ENCODE data around the gene GYG2. TPM values are rescaled to one million over a fixed set of nuclear protein-coding genes. Genes with fewer than 3 reads are reported as not detected.
A peak's percentile ranks its signal among the peaks of the same experiment; 100 is the strongest.

GYG2 gene
- total RNA-seq, 2 donors from 2014 or later = 52.6 to 108 TPM

- H3K27me3 Mint-ChIP-seq (ENCODE audit: insufficient read depth) = no peaks in the 10 kb centered on the region
- no peak overlapping the region for H3K4me3 Mint-ChIP-seq
- Histone ChIP-seq H3K4me1 (ENCODE audit: control insufficient read depth, insufficient read depth, low read length) (no peaks in the 10 kb centered on the region), H3K36me3 (ENCODE audit: control insufficient read depth, insufficient read depth, low read length) (peaks cover 14% of the 10 kb centered on the region), H3K27me3 (ENCODE audit: control insufficient read depth, insufficient read depth, low read length, poor library complexity, severe bottlenecking) (no peaks in the 10 kb centered on the region), H3K9me3 (ENCODE audit: control insufficient read depth, low read length) (no peaks in the 10 kb centered on the region), H3K9ac (ENCODE audit: extremely low read depth, low read length, poor library complexity, severe bottlenecking) (no peak overlapping the region), H3K4me3 (ENCODE audit: low read length) (no peak overlapping the region), H3K27ac (ENCODE audit: low read depth, low read length) (no peak overlapping the region)
- TF ChIP-seq CTCF (conservative IDR thresholded peaks at IDR 0.05) = no peak
- H3K27ac Mint-ChIP-seq = peak overlapping the region; percentile 85
- peaks cover 37% of the 10 kb centered on the region for H3K36me3 Mint-ChIP-seq (ENCODE audit: low read depth)
- peaks cover 28% of the 10 kb centered on the region for H3K4me1 Mint-ChIP-seq
- peak; percentile 63 for DNase-seq
- H3K9me3 Mint-ChIP-seq = peaks cover 5% of the 10 kb centered on the region
- 90% methylated on average over 8 of the region's 9 CpGs; no CpG with 5 or more reads in 1 of the 2 experiments for WGBS, 2 experiments (ENCODE audit: insufficient coverage in 1 of 2, insufficient read length in 1 of 2)
Measured at GRCh38 chrX:2848871-2849301, 20.2 kb downstream of the GYG2 start.

- 96% methylated on average over 21 of the region's 21 CpGs; no CpG with 5 or more reads in 1 of the 2 experiments for WGBS, 2 experiments (ENCODE audit: insufficient coverage in 1 of 2, insufficient read length in 1 of 2)
- Mint-ChIP-seq H3K4me3 (no peak overlapping the region), H3K36me3 (ENCODE audit: low read depth) (peaks cover 58% of the 10 kb centered on the region), H3K27me3 (ENCODE audit: insufficient read depth) (no peaks in the 10 kb centered on the region), H3K9me3 (peaks cover 2% of the 10 kb centered on the region), H3K4me1 (peaks cover 11% of the 10 kb centered on the region), H3K27ac (no peak overlapping the region)
- H3K27me3 ChIP-seq (ENCODE audit: control insufficient read depth, insufficient read depth, low read length, poor library complexity, severe bottlenecking) = no peaks in the 10 kb centered on the region
- no peak overlapping the region for H3K9ac ChIP-seq (ENCODE audit: extremely low read depth, low read length, poor library complexity, severe bottlenecking)
- peaks cover 34% of the 10 kb centered on the region for H3K36me3 ChIP-seq (ENCODE audit: control insufficient read depth, insufficient read depth, low read length)
- H3K9me3 ChIP-seq (ENCODE audit: control insufficient read depth, low read length) = no peaks in the 10 kb centered on the region
- no peak for DNase-seq
- H3K4me3 ChIP-seq (ENCODE audit: low read length) = no peak overlapping the region
- H3K4me1 ChIP-seq (ENCODE audit: control insufficient read depth, insufficient read depth, low read length) = no peaks in the 10 kb centered on the region
- TF ChIP-seq CTCF (conservative IDR thresholded peaks at IDR 0.05) = no peak
- no peak overlapping the region for H3K27ac ChIP-seq (ENCODE audit: low read depth, low read length)
Measured at GRCh38 chrX:2854918-2855317, 26.2 kb downstream of the GYG2 start.

- H3K36me3 ChIP-seq (ENCODE audit: control insufficient read depth, insufficient read depth, low read length) = peaks cover 39% of the 10 kb centered on the region
- peaks cover 63% of the 10 kb centered on the region for H3K36me3 Mint-ChIP-seq (ENCODE audit: low read depth)
- no peak overlapping the region for H3K27ac Mint-ChIP-seq
- H3K27ac ChIP-seq (ENCODE audit: low read depth, low read length) = no peak overlapping the region
- no peak overlapping the region for H3K4me3 ChIP-seq (ENCODE audit: low read length)
- 93 to 98% methylated on average over 2 of the region's 2 CpGs for WGBS, 2 experiments (ENCODE audit: insufficient coverage in 1 of 2, insufficient read length in 1 of 2)
- no peaks in the 10 kb centered on the region for H3K4me1 ChIP-seq (ENCODE audit: control insufficient read depth, insufficient read depth, low read length)
- H3K9me3 Mint-ChIP-seq = peaks cover 2% of the 10 kb centered on the region
- H3K4me3 Mint-ChIP-seq = no peak overlapping the region
- no peaks in the 10 kb centered on the region for H3K27me3 ChIP-seq (ENCODE audit: control insufficient read depth, insufficient read depth, low read length, poor library complexity, severe bottlenecking)
- peaks cover 3% of the 10 kb centered on the region for H3K4me1 Mint-ChIP-seq
- DNase-seq = no peak
- TF ChIP-seq CTCF (conservative IDR thresholded peaks at IDR 0.05) = no peak
- H3K27me3 Mint-ChIP-seq (ENCODE audit: insufficient read depth) = no peaks in the 10 kb centered on the region
- no peaks in the 10 kb centered on the region for H3K9me3 ChIP-seq (ENCODE audit: control insufficient read depth, low read length)
- H3K9ac ChIP-seq (ENCODE audit: extremely low read depth, low read length, poor library complexity, severe bottlenecking) = no peak overlapping the region
Measured at GRCh38 chrX:2855761-2856160, 27.0 kb downstream of the GYG2 start.
